B cell (primary cell): ENCODE measurements around the gene COTL1. TPM values are rescaled to one million over a fixed set of nuclear protein-coding genes. Genes with fewer than 3 reads are reported as not detected.
A peak's percentile ranks its signal among the peaks of the same experiment; 100 is the strongest.

Experiments
- ATAC-seq: fragments of 200-7000 bp; cut with Tn5 transposase; one replicate; pipeline ENCODE4 v1.10.0; 2021; ENCODE audit warnings: low read depth, mild to moderate bottlenecking, moderate number of reproducible peaks, moderate library complexity
- CTCF ChIA-PET: fragments of 350-600 bp; sonication (Branson Sonifier 250); formaldehyde crosslinking; loops from one replicate; lab custom pipeline; 2021; ENCODE audit warnings: antibody characterized with exemption, inconsistent platforms; lab: Charles Lee
- POLR2A ChIA-PET: fragments of 350-600 bp; sonication (Branson Sonifier 250); formaldehyde crosslinking; loops from one replicate; lab custom pipeline; 2021; ENCODE audit warnings: antibody characterized with exemption; lab: Charles Lee
- DNase-seq: peaks from one replicate; pipeline ENCODE4 v3.0.0; 2013
- H2AFZ ChIP-seq: 2 replicates; pipeline ENCODE4 v1.6.1; 2012; ENCODE audit warnings: mild to moderate bottlenecking, low read depth, low read length; ENCODE audit not compliant: insufficient read depth, poor library complexity, severe bottlenecking
- H3K27ac ChIP-seq, 2 donors: 1 replicate in 1 of 2; 2 replicates in 1 of 2; pipeline ENCODE4 v1.5.1; 2012 to 2013; ENCODE audit warnings: low read length in 2 of 2, mild to moderate bottlenecking in 2 of 2, moderate library complexity in 1 of 2
- H3K27me3 ChIP-seq, 4 experiments: fragments of 200-600 bp in 1 of 4; sonication (generic) in 1 of 4; replicated peaks in 1 of 4; 1 replicate in 2 of 4; 2 replicates in 2 of 4; pipeline versions ENCODE4 v1.6.1 to v1.7.0; 2013 to 2016; ENCODE audit warnings: low read length in 3 of 4, mild to moderate bottlenecking in 2 of 4, mixed read lengths in 1 of 4, moderate library complexity in 1 of 4; ENCODE audit not compliant: insufficient read depth in 4 of 4, control insufficient read depth in 3 of 4; ENCODE audit errors: control extremely low read depth in 1 of 4
- H3K36me3 ChIP-seq, 2 experiments: replicated peaks in 1 of 2; 1 replicate in 1 of 2; 2 replicates in 1 of 2; pipeline versions ENCODE4 v1.6.1 to v1.7.1; 2013; ENCODE audit warnings: low read length in 1 of 2; ENCODE audit not compliant: insufficient read depth in 2 of 2, control insufficient read depth in 1 of 2; ENCODE audit errors: control extremely low read depth in 1 of 2, extremely low read depth in 1 of 2
- H3K4me1 ChIP-seq, 2 donors: fragments of 200-600 bp in 1 of 2; sonication (generic) in 1 of 2; 1 replicate in 1 of 2; 2 replicates in 1 of 2; pipeline versions ENCODE4 v1.5.1 to v1.6.1; 2013 to 2017; ENCODE audit warnings: low read length in 2 of 2; ENCODE audit not compliant: control insufficient read depth in 2 of 2, insufficient read depth in 2 of 2
- H3K4me2 ChIP-seq: replicated peaks from 2 replicates; pipeline ENCODE3; 2012; ENCODE audit warnings: mild to moderate bottlenecking, low read depth, low read length; ENCODE audit not compliant: poor library complexity, severe bottlenecking
- H3K4me3 ChIP-seq, 5 experiments: fragments of 200-600 bp in 1 of 5; sonication (generic) in 1 of 5; 1 replicate in 3 of 5; 2 replicates in 2 of 5; pipeline versions ENCODE4 v1.5.1 to v1.7.0; 2011 to 2016; ENCODE audit warnings: low read length in 4 of 5, mild to moderate bottlenecking in 4 of 5, low read depth in 2 of 5, control low read depth in 1 of 5, moderate library complexity in 1 of 5; ENCODE audit not compliant: insufficient read depth in 1 of 5; ENCODE audit errors: control extremely low read depth in 1 of 5, extremely low read depth in 1 of 5
- H3K79me2 ChIP-seq: fragments of 200-600 bp; sonication (generic); one replicate; pipeline ENCODE4 v1.6.0; 2016; ENCODE audit warnings: low read length; ENCODE audit not compliant: control insufficient read depth, insufficient read depth
- H3K9ac ChIP-seq: fragments of 200-600 bp; sonication (generic); 2 replicates; pipeline ENCODE4 v1.6.1; 2017; ENCODE audit warnings: mild to moderate bottlenecking, low read length, moderate library complexity
- H3K9me3 ChIP-seq, 3 donors: one replicate each; pipeline versions ENCODE4 v1.6.1 to v1.7.1; 2013; ENCODE audit warnings: low read length in 2 of 3; ENCODE audit not compliant: control insufficient read depth in 2 of 3, insufficient read depth in 1 of 3; ENCODE audit errors: control extremely low read depth in 1 of 3
- H4K20me1 ChIP-seq: 2 replicates; pipeline ENCODE4 v1.6.0; 2012; ENCODE audit warnings: mild to moderate bottlenecking, low read length; ENCODE audit not compliant: insufficient read depth, control insufficient read depth, poor library complexity, severe bottlenecking
- H3K27ac Mint-ChIP-seq: one replicate; pipeline ENCODE4 v1.8.0; 2021; ENCODE audit warnings: mixed read lengths
- H3K27me3 Mint-ChIP-seq: one replicate; pipeline ENCODE4 v1.8.0; 2021; ENCODE audit warnings: mixed read lengths
- H3K4me1 Mint-ChIP-seq: one replicate; pipeline ENCODE4 v1.8.0; 2021; ENCODE audit warnings: mixed read lengths
- H3K4me3 Mint-ChIP-seq: one replicate; pipeline ENCODE4 v1.8.0; 2021; ENCODE audit warnings: mixed read lengths
- H3K9me3 Mint-ChIP-seq: one replicate; pipeline ENCODE4 v1.8.0; 2022; ENCODE audit warnings: mixed read lengths; ENCODE audit not compliant: insufficient read depth
- EZH2 ChIP-seq: IDR thresholded peaks from 2 replicates; pipeline ENCODE4 v1.6.1; 2012; ENCODE audit warnings: borderline replicate concordance, low read depth, mild to moderate bottlenecking, moderate library complexity, low read length; ENCODE audit not compliant: insufficient read depth, poor library complexity, severe bottlenecking
- WGBS: methylation state at CpG from one replicate; pipeline ENCODE4 v1.1.5; 2013; ENCODE audit warnings: missing lambda C conversion rate; ENCODE audit not compliant: insufficient coverage; 5-methylcytosine and 5-hydroxymethylcytosine counted together
- intact Hi-C: fragments of 100-400 bp; cut with micrococcal nuclease; formaldehyde crosslinking; loops from one replicate; pipeline ENCODE4 v1.10.0; 2022
- polyA plus RNA-seq: library from polyadenylated mRNA; depleted of rRNA; stranded (reverse); fragments of >200 nt; gene quantifications from 2 replicates; pipeline ENCODE4 v1.2.3, GENCODE V29; 2012
- total RNA-seq, 2 donors: library from RNA; stranded (reverse); fragments of 120-200 nt in 1 of 2; gene quantifications; 1 replicate in 1 of 2; 2 replicates in 1 of 2; pipeline versions ENCODE4 v1.2.3 to v1.2.4, GENCODE V29; 2013 to 2022
- TF ChIP-seq, protein P1 (sequence below): fragments of 200-600 bp; IDR thresholded peaks from one replicate; pipeline ENCODE4 v1.8.0; 2022; ENCODE audit warnings: antibody characterized with exemption, mild to moderate bottlenecking

The COTL1 gene
- total and polyA plus RNA-seq, 2 donors (not counting 1 experiment from before 2014, with no cell fraction given) = 158 to 264 TPM

DNA sequence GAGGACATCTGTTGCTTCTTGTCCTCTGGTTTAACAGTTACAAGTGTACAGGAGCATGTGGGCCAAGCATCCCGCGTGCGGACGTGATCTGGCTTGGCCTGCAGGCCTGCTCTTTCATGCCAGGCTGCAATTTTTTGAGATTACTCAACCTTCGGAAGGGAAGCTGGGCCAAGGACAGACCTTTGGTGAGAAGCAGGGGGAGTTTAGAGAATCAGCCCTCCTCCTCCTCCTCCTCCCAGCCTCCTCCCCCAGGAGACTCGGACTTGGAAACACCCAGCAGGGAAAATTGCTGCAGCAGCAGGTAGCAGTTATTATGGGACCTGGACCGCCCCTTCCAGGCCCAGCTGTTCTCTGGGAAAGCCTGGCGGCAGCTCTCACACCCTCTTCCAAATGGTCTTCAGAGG, 25.3 kb upstream of the COTL1 start:
- Histone ChIP-seq H3K4me3 (no peak overlapping the region), H3K27me3 (no peaks in the 10 kb centered on the region), H3K79me2 (peaks cover 24% of the 10 kb centered on the region), H4K20me1 (no peaks in the 10 kb centered on the region), H3K9me3 (no peaks in the 10 kb centered on the region), H3K36me3 (no peaks in the 10 kb centered on the region), H2AFZ (no peak overlapping the region), H3K4me2 (peak overlapping the region; percentile 55), H3K9ac (no peak overlapping the region), H3K4me1 (peaks cover 55 to 70% of the 10 kb centered on the region in 2 donors), H3K27ac (peak overlapping the region; percentile 48 to 50)
- 98% methylated on average over 7 of the region's 8 CpGs for WGBS
- TF ChIP-seq, protein P1, sequence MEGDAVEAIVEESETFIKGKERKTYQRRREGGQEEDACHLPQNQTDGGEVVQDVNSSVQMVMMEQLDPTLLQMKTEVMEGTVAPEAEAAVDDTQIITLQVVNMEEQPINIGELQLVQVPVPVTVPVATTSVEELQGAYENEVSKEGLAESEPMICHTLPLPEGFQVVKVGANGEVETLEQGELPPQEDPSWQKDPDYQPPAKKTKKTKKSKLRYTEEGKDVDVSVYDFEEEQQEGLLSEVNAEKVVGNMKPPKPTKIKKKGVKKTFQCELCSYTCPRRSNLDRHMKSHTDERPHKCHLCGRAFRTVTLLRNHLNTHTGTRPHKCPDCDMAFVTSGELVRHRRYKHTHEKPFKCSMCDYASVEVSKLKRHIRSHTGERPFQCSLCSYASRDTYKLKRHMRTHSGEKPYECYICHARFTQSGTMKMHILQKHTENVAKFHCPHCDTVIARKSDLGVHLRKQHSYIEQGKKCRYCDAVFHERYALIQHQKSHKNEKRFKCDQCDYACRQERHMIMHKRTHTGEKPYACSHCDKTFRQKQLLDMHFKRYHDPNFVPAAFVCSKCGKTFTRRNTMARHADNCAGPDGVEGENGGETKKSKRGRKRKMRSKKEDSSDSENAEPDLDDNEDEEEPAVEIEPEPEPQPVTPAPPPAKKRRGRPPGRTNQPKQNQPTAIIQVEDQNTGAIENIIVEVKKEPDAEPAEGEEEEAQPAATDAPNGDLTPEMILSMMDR = no peak
- no peak for TF ChIP-seq EZH2
- Mint-ChIP-seq H3K9me3 (no peaks in the 10 kb centered on the region), H3K27ac (peak overlapping the region; percentile 87), H3K4me3 (peak overlapping the region; percentile 58), H3K4me1 (peaks cover 72% of the 10 kb centered on the region), H3K27me3 (no peaks in the 10 kb centered on the region)
- intact Hi-C loops = loop anchor here (5.0 kb wide), 1 partner anchor 59 kb away; no protein-coding TSS in a partner anchor
- DNase-seq (no peak), ATAC-seq (no peak)
- ChIA-PET CTCF (interaction anchor here (1.0 to 8.5 kb wide), 4 partner anchors 20 to 83 kb away, joined by 4 to 36 read pairs (median 12); no protein-coding TSS in a partner anchor), POLR2A (no interaction called here)

DNA sequence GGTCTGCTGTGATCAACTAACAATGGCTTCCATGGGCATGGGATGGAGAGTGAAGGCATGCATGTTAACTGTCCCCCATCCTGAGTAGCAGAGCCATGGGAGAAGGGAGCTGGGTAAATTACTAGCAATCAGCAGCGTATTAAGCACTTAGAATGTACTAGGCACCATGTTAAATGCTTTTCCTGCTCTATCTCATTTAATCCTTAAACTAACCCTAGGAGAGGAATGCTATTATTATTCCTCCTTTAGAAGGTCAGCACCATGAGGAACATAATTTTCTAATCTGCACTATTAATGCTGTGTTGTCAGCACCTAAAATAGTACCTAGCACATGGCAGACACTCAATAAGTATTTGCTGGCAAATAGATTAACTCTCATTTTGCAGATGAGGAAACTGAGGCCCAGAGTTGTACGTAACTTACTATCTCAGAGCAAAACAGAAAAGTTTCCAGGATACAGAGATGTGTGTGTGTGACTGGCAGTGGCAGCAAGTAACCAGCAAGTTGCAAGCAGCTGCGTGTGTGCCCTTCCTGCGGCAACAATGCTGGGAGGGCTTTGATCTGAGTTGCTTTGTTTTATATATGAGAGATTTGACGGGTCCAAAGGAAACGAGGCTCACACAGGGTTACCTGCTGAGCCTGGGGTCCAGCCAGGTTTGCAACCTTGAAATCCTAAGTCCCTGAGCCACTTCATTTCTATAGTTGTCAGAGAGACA, 23.9 kb upstream of the COTL1 start:
- Histone ChIP-seq H3K36me3 (no peaks in the 10 kb centered on the region), H3K9ac (peak overlapping the region; percentile 43), H3K27ac (peak overlapping the region; percentile 74 to 75), H3K79me2 (peaks cover 21% of the 10 kb centered on the region), H3K27me3 (no peaks in the 10 kb centered on the region), H3K4me2 (peak overlapping the region; percentile 77), H4K20me1 (no peaks in the 10 kb centered on the region), H3K4me3 (peak overlapping the region in 1 of 5 experiments; percentile 38), H3K9me3 (peaks cover 0 to 2% (median 0%) of the 10 kb centered on the region in 3 donors), H3K4me1 (peaks cover 54 to 76% of the 10 kb centered on the region in 2 donors), H2AFZ (no peak overlapping the region)
- Mint-ChIP-seq H3K9me3 (no peaks in the 10 kb centered on the region), H3K27ac (peak overlapping the region; percentile 96), H3K4me1 (peaks cover 78% of the 10 kb centered on the region), H3K27me3 (no peaks in the 10 kb centered on the region), H3K4me3 (peak overlapping the region; percentile 81)
- DNase-seq (no peak), ATAC-seq (no peak)
- CTCF ChIA-PET = interaction anchor here (0.7 to 2.7 kb wide), 11 partner anchors 19 to 136 kb away, joined by 3 to 16 read pairs (median 4); no protein-coding TSS in a partner anchor
- TF ChIP-seq, protein P1 = no peak
- TF ChIP-seq EZH2 = no peak
- POLR2A ChIA-PET = interaction anchor here (0.6 to 1.1 kb wide), 4 partner anchors 19 to 365 kb away, joined by 3 to 5 read pairs (median 4); no protein-coding TSS in a partner anchor
- intact Hi-C loops = loop anchor here (1.0 to 5.0 kb wide), 2 partner anchors 20 to 60 kb away; no protein-coding TSS in a partner anchor
- WGBS = 77% methylated on average over 4 of the region's 6 CpGs
